IgD-negative memory B cell (primary cell): ENCODE measurements around the gene KRTAP10-1. TPM values are rescaled to one million over a fixed set of nuclear protein-coding genes. Genes with fewer than 3 reads are reported as not detected.
A peak's percentile ranks its signal among the peaks of the same experiment; 100 is the strongest.

ENCODE experiments used
- H3K27ac Mint-ChIP-seq, 3 donors: one replicate each; pipeline ENCODE4 v1.8.0; 2020 to 2022; ENCODE audit warnings: mild to moderate bottlenecking in 3 of 3, mixed read lengths in 3 of 3, moderate library complexity in 1 of 3
- H3K27me3 Mint-ChIP-seq: one replicate; pipeline ENCODE4 v1.8.0; 2021; ENCODE audit warnings: mixed read lengths
- H3K36me3 Mint-ChIP-seq: one replicate; pipeline ENCODE4 v1.8.0; 2020; ENCODE audit warnings: mild to moderate bottlenecking, mixed read lengths
- H3K4me1 Mint-ChIP-seq, 3 donors: one replicate each; pipeline ENCODE4 v1.8.0; 2020 to 2022; ENCODE audit warnings: mixed read lengths in 3 of 3, mild to moderate bottlenecking in 1 of 3
- H3K4me3 Mint-ChIP-seq, 4 donors: one replicate each; pipeline ENCODE4 v1.8.0; 2020 to 2022; ENCODE audit warnings: mild to moderate bottlenecking in 4 of 4, mixed read lengths in 4 of 4, moderate library complexity in 3 of 4
- H3K9me3 Mint-ChIP-seq, 3 donors: one replicate each; pipeline ENCODE4 v1.8.0; 2020 to 2021; ENCODE audit warnings: mixed read lengths in 3 of 3, mild to moderate bottlenecking in 1 of 3
- polyA plus RNA-seq: library from polyadenylated mRNA; unstranded; fragments of 300-500 nt; fragmentation: Illumina TruSeq; gene quantifications from one replicate; pipeline ENCODE4 v1.2.3, GENCODE V29; 2021

KRTAP10-1 gene
- polyA plus RNA-seq, 1 donor from 2014 or later: not detected

DNA sequence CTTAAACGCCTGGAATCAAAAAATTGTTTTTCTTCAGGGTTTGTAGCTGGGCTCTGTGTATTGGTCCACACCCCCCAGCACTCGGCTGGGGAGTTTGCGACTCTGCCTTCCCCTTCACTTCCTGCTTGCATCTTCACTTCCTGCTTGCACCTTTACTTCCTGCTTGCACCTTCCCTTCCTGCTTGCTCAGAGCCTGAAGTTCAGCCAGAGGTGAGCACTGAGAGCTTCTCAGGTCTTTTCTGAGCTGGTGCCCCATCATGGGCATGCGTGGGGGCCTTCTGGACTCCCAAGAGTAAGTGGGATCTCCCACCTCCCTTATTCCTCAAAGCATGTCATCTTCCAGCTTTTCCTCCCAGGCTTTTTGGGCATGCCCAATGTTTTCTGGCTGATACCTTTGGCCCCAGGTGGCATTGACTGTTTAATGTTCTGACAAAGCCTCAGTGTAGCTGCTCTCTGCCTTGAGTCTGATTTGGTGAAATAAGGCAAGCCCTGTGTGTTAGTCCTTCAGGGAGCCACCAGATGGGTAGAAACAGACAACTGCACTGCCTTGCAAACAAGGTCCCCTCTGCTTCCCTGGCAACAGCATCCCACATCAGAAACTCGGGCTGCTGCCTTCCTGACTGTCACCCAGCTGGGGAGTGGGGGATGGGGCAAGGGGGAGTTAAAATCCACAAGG, 7.8 kb upstream of the KRTAP10-1 start:
- peaks cover 25% of the 10 kb centered on the region for H3K27me3 Mint-ChIP-seq
- peaks cover 0 to 12% (median 7%) of the 10 kb centered on the region in 3 donors for H3K4me1 Mint-ChIP-seq
- H3K27ac Mint-ChIP-seq: no peak overlapping the region
- peaks cover 9 to 24% (median 19%) of the 10 kb centered on the region in 3 donors for H3K9me3 Mint-ChIP-seq
- H3K36me3 Mint-ChIP-seq: peaks cover 3% of the 10 kb centered on the region
- peak overlapping the region in 3 of 4 donors; percentile 13 to 80 (median 79) for H3K4me3 Mint-ChIP-seq

GRCh38 chr21:44544566-44544965, 4.6 kb upstream of the KRTAP10-1 start:
- H3K27me3 Mint-ChIP-seq: peaks cover 19% of the 10 kb centered on the region
- H3K4me3 Mint-ChIP-seq: no peak overlapping the region
- peaks cover 3% of the 10 kb centered on the region for H3K36me3 Mint-ChIP-seq
- peaks cover 0 to 12% (median 5%) of the 10 kb centered on the region in 3 donors for H3K4me1 Mint-ChIP-seq
- H3K9me3 Mint-ChIP-seq: peaks cover 9 to 24% (median 19%) of the 10 kb centered on the region in 3 donors
- no peak overlapping the region for H3K27ac Mint-ChIP-seq

DNA sequence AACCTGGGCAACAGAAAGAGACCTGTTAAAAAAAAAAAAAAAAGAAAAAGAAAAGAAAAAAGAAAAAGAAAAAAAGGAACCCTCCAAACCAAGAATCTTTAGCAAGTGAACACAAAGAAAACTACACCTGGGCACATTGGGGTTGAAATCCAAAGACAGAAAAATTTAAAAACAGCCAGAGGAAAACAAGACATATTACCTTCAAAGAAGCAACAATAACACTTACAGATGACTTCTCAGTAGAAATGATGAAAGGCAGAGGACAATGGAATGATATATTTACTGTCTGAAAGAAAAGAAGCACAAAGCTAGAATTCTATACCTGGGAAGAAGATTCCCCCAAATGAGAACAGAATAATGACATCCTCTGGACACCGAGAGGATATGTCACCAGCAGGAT, 2.7 kb upstream of the KRTAP10-1 start:
- Mint-ChIP-seq H3K4me1 (peaks cover 0 to 7% (median 0%) of the 10 kb centered on the region in 3 donors), H3K9me3 (peaks cover 9 to 19% (median 17%) of the 10 kb centered on the region in 3 donors), H3K27me3 (peaks cover 8% of the 10 kb centered on the region), H3K36me3 (peaks cover 1% of the 10 kb centered on the region), H3K27ac (no peak overlapping the region), H3K4me3 (no peak overlapping the region)

DNA sequence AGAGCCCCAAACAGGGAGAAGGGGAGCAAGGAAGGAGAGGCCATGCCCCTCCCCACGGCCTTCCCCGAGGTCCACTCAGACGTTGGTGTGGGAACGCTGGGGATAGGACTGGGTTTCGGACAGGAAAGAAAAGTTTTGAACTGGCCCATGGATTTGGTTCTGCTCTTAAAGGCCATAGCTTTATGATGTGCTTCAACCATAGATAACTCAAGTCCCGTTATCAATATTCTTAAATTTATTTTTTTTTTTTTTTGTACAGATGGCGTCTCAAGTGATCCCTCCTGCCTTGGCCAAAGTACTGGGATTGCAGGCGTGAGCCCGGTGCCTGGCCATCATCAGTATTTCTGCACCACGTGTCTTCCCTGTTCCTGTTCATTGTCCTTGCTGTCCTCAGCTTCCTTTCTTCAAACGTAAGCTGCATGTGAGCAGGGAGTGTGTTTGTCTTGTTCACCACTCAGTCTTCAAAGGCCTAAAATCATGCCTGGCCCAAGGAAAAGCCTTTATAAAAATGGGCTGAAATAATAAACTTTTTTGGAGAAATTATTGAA, 820 bp upstream of the KRTAP10-1 start:
- Mint-ChIP-seq H3K4me1 (no peaks in the 10 kb centered on the region), H3K27me3 (peaks cover 10% of the 10 kb centered on the region), H3K36me3 (no peaks in the 10 kb centered on the region), H3K9me3 (peaks cover 3 to 6% (median 3%) of the 10 kb centered on the region in 3 donors), H3K4me3 (no peak overlapping the region), H3K27ac (no peak overlapping the region)

GRCh38 chr21:44539046-44539445, 949 bp downstream of the KRTAP10-1 start:
- H3K27ac Mint-ChIP-seq: no peak overlapping the region
- peaks cover 13% of the 10 kb centered on the region for H3K27me3 Mint-ChIP-seq
- H3K36me3 Mint-ChIP-seq: no peaks in the 10 kb centered on the region
- H3K9me3 Mint-ChIP-seq: peaks cover 0 to 3% (median 3%) of the 10 kb centered on the region in 3 donors
- H3K4me3 Mint-ChIP-seq: no peak overlapping the region
- no peaks in the 10 kb centered on the region for H3K4me1 Mint-ChIP-seq

DNA sequence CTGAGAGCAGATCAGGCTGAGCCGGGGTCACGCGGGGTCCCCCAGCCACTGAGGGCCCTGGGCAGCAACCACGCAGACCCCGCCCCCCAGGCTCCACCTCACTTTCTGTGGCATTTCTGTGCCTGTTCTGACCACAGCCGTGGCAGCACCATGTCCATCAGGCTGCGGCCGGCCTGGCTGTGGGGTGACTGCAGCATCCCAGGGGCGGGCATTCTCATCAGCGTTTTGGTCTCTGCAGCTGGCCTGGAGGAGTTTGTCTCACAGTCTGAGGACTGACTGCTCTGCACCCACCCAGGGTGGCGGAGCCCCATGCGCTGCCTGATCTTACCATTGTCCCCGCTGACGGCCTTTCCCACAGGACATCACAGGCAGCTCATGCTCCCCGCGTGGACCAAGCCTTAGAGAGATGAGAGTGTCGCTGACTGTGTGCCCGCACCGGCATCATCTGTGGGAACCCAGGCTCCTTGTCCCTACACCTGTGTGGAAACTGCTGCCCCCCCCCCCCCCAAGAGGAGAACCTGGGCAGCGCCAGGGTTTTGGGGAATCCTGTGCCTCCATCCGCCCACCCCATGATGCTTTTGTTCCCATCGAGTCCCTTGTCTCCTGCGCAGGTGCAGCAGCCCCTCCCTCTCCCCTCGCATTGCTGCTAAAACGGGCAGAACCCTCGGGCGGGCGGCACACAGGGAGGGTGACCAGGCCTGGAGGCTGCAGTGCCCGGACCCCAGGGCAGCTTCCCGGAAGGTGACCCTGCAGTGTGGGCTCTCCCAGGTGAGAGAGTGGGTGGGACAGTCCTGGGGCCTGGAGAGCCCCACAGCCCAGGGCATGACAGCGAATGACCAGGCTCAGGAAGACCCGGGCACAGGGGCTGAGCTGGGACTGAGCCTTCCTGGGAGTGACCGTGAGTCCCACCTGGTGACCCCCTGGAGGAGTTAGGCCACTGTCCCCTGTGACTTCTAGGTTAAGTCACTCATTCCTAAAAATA, 1.8 kb downstream of the KRTAP10-1 start:
- peaks cover 13% of the 10 kb centered on the region for H3K27me3 Mint-ChIP-seq
- peaks cover 0 to 3% (median 3%) of the 10 kb centered on the region in 3 donors for H3K9me3 Mint-ChIP-seq
- no peak overlapping the region for H3K4me3 Mint-ChIP-seq
- H3K4me1 Mint-ChIP-seq: no peaks in the 10 kb centered on the region
- H3K36me3 Mint-ChIP-seq: no peaks in the 10 kb centered on the region
- no peak overlapping the region for H3K27ac Mint-ChIP-seq

DNA sequence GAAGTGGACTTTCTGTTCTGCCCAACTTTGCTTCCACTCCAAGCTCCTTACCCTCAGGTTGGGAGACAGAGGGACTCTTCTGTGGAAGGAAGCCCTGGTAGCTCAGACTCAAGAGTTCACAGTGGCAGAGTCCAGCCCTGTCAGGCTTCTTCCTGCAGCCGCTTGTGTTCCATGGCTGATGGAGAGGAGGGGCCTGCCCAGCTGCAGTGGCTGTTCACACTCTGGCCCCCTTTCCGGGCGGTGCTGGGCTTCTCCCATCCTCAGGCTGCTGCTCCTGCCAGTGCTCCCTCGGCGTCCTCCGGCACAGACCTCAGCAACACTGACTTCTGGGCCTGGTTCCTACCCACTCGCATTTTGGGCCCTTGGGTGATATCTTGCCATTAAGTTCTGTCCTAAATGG, 4.0 kb downstream of the KRTAP10-1 start:
- H3K4me3 Mint-ChIP-seq: no peak overlapping the region
- no peaks in the 10 kb centered on the region for H3K4me1 Mint-ChIP-seq
- H3K27ac Mint-ChIP-seq: no peak overlapping the region
- H3K27me3 Mint-ChIP-seq: peaks cover 18% of the 10 kb centered on the region
- H3K9me3 Mint-ChIP-seq: peaks cover 0 to 3% (median 3%) of the 10 kb centered on the region in 3 donors
- no peaks in the 10 kb centered on the region for H3K36me3 Mint-ChIP-seq

DNA sequence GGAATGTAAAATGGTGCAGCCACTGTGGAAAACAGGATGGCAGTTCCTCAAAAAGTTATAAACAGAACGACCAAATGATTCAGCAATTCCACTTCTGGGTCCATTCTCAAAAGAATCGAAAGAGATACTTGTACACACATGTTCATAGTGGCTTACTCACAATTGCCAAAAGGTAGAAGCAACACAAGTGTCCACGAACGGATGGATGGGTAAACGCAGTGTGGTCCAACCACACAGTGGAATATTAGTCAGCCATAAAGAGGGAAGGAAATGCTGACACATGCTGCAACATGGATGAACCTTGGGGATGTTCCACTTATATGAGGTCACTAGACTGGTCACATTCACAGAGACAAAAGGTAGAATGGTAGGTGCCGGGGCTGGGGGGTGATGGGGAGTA, 5.3 kb downstream of the KRTAP10-1 start:
- H3K27ac Mint-ChIP-seq: no peak overlapping the region
- H3K4me3 Mint-ChIP-seq: no peak overlapping the region
- peaks cover 19% of the 10 kb centered on the region for H3K27me3 Mint-ChIP-seq
- peaks cover 0 to 3% (median 3%) of the 10 kb centered on the region in 3 donors for H3K9me3 Mint-ChIP-seq
- H3K36me3 Mint-ChIP-seq: peaks cover 3% of the 10 kb centered on the region
- peaks cover 0 to 2% (median 0%) of the 10 kb centered on the region in 3 donors for H3K4me1 Mint-ChIP-seq

DNA sequence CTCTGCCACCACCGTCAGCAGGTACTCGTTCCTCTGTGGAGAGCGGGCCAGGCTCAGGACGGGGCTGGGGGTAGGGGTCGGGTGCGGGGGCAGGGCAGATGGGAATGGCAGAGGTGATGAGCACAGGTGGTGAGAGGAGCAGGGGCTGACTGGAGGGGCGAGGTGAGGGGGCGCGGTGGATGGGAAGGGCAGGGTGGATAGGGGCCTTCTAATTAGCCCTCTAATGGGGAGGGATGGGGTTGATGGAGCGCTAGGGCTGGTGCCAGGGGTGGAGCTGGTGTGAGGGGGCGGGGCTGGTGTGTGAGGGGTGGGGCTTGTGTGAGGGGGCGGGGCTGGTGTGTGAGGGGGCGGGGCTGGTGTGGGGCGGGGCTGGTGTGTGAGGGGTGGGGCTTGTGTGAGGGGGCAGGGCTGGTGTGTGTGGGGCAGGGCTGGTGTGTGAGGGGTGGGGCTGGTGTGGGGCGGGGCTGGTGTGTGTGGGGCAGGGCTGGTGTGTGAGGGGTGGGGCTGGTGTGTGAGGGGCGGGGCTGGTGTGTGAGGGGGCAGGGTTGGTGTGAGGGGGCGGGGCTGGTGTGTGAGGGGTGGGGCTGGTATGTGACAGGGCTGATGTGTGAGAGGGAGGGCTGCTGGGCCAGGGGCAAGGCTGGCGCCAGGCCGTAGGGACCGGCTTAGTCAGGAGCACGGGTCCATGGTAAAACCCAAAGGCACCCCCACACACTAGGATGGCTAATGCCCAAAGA, 5.9 kb downstream of the KRTAP10-1 start:
- H3K4me3 Mint-ChIP-seq: no peak overlapping the region
- peaks cover 16% of the 10 kb centered on the region for H3K27me3 Mint-ChIP-seq
- no peak overlapping the region for H3K27ac Mint-ChIP-seq
- H3K4me1 Mint-ChIP-seq: peaks cover 0 to 3% (median 0%) of the 10 kb centered on the region in 3 donors
- H3K9me3 Mint-ChIP-seq: peaks cover 0 to 3% (median 2%) of the 10 kb centered on the region in 3 donors
- peaks cover 3% of the 10 kb centered on the region for H3K36me3 Mint-ChIP-seq

DNA sequence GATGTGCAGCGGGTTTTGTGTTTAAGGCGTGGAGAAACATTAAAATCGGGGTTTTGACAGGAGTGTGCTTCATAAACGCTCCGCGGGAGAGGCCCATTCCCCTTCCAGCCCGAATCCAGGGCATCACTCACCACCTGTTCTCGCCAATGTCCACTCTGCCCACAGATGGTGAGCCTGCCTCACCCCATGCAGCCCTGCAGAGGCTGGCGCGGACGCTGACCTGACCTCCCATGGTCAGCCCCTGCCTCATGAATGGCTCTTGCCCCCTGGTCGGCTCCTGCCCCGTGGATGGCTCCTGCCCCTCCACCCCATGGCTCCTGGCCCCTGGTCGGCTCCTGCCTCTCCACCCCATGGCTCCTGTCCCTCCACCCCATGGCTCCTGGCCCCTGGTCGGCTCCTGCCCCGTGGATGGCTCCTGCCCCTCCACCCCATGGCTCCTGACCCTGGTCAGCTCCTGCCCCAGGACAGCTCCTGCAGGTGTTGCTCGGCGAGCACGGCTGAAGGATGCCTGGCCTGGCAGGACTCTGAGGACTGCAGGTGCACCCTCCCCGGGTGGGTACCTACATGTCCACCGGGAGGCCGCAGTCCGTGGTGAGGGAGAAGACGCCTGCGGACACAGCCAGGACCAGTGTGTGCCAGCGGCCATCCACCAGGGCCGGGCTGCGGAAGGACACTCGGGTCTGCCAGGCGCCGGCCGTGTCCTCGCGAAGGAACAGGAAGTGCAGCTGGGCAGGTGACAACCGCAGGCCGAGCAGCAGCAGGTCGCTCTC, 6.7 kb downstream of the KRTAP10-1 start:
- Mint-ChIP-seq H3K27me3 (peaks cover 14% of the 10 kb centered on the region), H3K36me3 (peaks cover 3% of the 10 kb centered on the region), H3K9me3 (peaks cover 0 to 3% (median 2%) of the 10 kb centered on the region in 3 donors), H3K4me1 (peaks cover 0 to 3% (median 0%) of the 10 kb centered on the region in 3 donors), H3K27ac (no peak overlapping the region), H3K4me3 (no peak overlapping the region)

DNA sequence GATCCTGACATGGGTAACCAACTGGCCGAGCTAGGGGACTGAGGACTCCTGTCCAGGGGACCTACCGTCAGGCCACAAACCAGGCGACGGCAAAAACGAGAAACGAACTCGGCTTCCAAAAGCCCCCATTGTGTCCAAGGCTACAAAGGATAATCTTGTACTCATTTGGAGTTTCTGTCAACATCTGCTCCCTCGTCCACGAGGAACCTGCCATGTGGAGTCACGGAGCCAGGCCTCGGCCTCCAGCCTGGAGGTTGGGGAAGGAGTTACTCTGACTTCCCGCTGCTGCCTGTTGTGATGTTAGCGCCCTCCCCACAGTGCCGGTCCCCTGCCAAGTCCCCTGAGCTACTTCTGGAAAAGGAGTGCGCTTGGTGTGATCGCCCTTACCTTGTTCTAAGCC, 7.3 kb downstream of the KRTAP10-1 start:
- H3K27me3 Mint-ChIP-seq: peaks cover 14% of the 10 kb centered on the region

GRCh38 chr21:44531606-44532564, 8.1 kb downstream of the KRTAP10-1 start:
- peaks cover 11% of the 10 kb centered on the region for H3K27me3 Mint-ChIP-seq
- no peak overlapping the region for H3K27ac Mint-ChIP-seq
- H3K4me3 Mint-ChIP-seq: no peak overlapping the region
- peaks cover 3% of the 10 kb centered on the region for H3K36me3 Mint-ChIP-seq
- peaks cover 0 to 3% (median 0%) of the 10 kb centered on the region in 3 donors for H3K4me1 Mint-ChIP-seq
- H3K9me3 Mint-ChIP-seq: peaks cover 0 to 3% (median 2%) of the 10 kb centered on the region in 3 donors

More for the DNA sequence above, 7.3 kb downstream of the KRTAP10-1 start:
- Mint-ChIP-seq H3K4me3 (no peak overlapping the region), H3K4me1 (peaks cover 0 to 3% (median 0%) of the 10 kb centered on the region in 3 donors), H3K27ac (no peak overlapping the region), H3K36me3 (peaks cover 3% of the 10 kb centered on the region), H3K9me3 (peaks cover 0 to 3% (median 2%) of the 10 kb centered on the region in 3 donors)
